ENCODE results near the gene DLX2. TPM values are rescaled to one million over a fixed set of nuclear protein-coding genes. Genes with fewer than 3 reads are reported as not detected.
A peak's percentile ranks its signal among the peaks of the same experiment; 100 is the strongest.

Gene DLX2
- polyA plus RNA-seq, 1 donor from 2014 or later = 7.7 TPM

DNA sequence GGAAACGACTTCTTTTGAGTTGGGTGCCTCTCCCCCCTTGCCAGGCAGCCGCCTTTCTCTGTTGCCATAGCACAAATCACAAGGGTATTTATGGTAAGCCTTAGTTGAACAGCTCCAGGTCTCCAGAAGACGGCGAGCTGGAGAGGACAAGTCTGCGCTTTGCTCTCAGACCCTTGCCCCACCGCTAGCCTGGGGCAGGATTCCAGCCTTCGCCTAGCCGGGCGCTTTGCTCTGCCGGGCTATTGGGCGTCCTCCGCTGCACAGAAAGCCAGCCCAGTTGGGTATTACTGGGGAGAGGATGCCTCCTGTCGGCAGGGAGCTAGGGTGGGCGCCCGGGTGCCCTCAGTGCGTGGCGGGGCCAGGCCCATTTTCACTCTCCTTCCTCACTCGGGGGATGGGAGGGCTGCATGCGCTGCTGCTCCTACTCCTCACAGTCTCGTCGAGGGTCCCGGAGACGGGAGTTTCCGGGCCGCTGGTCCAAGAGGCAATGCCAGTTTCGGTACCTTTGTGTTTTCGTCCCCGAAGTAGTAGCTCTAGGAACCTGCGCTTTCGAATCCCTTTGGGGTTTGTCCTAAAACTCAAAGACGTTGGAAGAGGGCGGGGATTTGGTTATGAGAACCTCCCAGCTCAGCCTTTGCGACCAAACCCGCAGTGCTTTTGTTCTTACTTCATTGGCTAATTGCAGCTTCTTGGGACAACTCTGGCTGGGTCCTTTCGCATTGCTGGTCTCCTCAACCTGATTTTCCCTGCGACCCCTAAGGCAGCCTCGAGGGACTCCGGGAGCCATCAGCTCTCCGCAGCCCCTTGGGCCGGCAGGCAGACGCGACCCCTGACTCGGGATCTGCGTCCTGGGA, 3.6 kb upstream of the DLX2 start:
- peaks cover 12% of the 10 kb centered on the region for H3K79me2 ChIP-seq (replicated peaks; ENCODE audit: insufficient read depth, low read length)
- no peaks in the 10 kb centered on the region for H3K9me3 ChIP-seq (ENCODE audit: low read length)
- no peaks in the 10 kb centered on the region for H3K9me2 ChIP-seq (ENCODE audit: insufficient read depth, low read length)
- H2AFZ ChIP-seq (ENCODE audit: low read depth, low read length) = no peak overlapping the region
- no peaks in the 10 kb centered on the region for H3F3A ChIP-seq (ENCODE audit: insufficient read depth, low read length, poor library complexity, severe bottlenecking)
- no peaks in the 10 kb centered on the region for H3K36me3 ChIP-seq (ENCODE audit: insufficient read depth, low read length)
- peaks cover 56% of the 10 kb centered on the region for H3K27me3 ChIP-seq (ENCODE audit: insufficient read depth, low read depth, low read length)
- no peak overlapping the region for H3K4me2 ChIP-seq (ENCODE audit: low read length)
- TF ChIP-seq POLR2AphosphoS5 (IDR thresholded peaks at IDR 0.05) (peak; percentile 41), MXI1 (conservative IDR thresholded peaks at IDR 0.05; ENCODE audit: poor library complexity, severe bottlenecking) (no peak), EP300 (conservative IDR thresholded peaks at IDR 0.05; ENCODE audit: poor library complexity, severe bottlenecking) (no peak), RAD21 (conservative IDR thresholded peaks at IDR 0.05) (peak; percentile 17), EZH2 (IDR thresholded peaks at IDR 0.05; ENCODE audit: borderline replicate concordance, insufficient read depth, low read length, poor library complexity, severe bottlenecking) (peak; percentile 66), SMC3 (conservative IDR thresholded peaks at IDR 0.05; ENCODE audit: poor library complexity) (no peak)
- TF ChIP-seq, protein P1, sequence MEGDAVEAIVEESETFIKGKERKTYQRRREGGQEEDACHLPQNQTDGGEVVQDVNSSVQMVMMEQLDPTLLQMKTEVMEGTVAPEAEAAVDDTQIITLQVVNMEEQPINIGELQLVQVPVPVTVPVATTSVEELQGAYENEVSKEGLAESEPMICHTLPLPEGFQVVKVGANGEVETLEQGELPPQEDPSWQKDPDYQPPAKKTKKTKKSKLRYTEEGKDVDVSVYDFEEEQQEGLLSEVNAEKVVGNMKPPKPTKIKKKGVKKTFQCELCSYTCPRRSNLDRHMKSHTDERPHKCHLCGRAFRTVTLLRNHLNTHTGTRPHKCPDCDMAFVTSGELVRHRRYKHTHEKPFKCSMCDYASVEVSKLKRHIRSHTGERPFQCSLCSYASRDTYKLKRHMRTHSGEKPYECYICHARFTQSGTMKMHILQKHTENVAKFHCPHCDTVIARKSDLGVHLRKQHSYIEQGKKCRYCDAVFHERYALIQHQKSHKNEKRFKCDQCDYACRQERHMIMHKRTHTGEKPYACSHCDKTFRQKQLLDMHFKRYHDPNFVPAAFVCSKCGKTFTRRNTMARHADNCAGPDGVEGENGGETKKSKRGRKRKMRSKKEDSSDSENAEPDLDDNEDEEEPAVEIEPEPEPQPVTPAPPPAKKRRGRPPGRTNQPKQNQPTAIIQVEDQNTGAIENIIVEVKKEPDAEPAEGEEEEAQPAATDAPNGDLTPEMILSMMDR (IDR thresholded peaks at IDR 0.05; ENCODE audit: poor library complexity, severe bottlenecking) = peak; percentile 55
- H4K20me1 ChIP-seq (ENCODE audit: insufficient read depth) = peaks cover 6% of the 10 kb centered on the region
- no peak overlapping the region for H3K27ac ChIP-seq (ENCODE audit: low read length)
- H3K4me3 ChIP-seq (ENCODE audit: low read length) = peak overlapping the region; percentile 51
- no peak overlapping the region for H3K9ac ChIP-seq (ENCODE audit: low read length)

DNA sequence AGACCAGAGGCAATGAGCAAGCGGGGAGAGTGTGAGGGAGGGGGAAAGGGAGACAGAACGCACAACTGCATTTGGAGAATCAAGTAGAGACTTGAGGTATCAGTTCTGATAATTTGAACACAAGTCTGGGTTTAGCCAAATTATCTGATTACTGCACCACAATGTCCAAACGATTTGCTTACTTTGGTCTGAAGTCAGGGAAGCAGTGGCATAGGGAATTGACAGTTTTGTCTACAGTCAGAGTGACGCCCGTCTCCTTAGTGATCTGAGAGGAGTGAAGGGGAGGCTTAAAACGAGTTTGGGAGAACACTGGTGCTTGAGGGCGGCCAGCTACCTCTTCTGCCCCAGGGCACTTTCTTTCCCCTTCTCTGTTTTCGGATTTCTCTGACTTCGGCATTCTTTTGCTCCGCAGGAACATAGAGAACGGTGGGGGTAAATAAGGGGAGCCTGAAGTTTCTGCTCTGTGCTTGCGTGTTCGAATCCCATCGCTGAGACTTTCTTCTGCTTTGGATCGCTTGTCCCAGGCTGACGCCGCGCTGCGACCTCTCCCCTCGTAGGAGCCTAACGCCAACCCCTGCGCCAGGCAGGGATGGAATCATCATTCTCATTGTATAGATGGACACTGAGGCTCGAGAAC, 2.9 kb upstream of the DLX2 start:
- Histone ChIP-seq H2AFZ (ENCODE audit: low read depth, low read length) (no peak overlapping the region), H3K27me3 (ENCODE audit: insufficient read depth, low read depth, low read length) (peaks cover 56% of the 10 kb centered on the region), H3K79me2 (replicated peaks; ENCODE audit: insufficient read depth, low read length) (peaks cover 19% of the 10 kb centered on the region), H3K27ac (ENCODE audit: low read length) (no peak overlapping the region), H3K4me2 (ENCODE audit: low read length) (no peak overlapping the region), H3K9ac (ENCODE audit: low read length) (no peak overlapping the region), H3K9me2 (ENCODE audit: insufficient read depth, low read length) (no peaks in the 10 kb centered on the region), H3K9me3 (ENCODE audit: low read length) (no peaks in the 10 kb centered on the region), H3F3A (ENCODE audit: insufficient read depth, low read length, poor library complexity, severe bottlenecking) (no peaks in the 10 kb centered on the region), H3K36me3 (ENCODE audit: insufficient read depth, low read length) (no peaks in the 10 kb centered on the region), H4K20me1 (ENCODE audit: insufficient read depth) (peaks cover 14% of the 10 kb centered on the region), H3K4me3 (ENCODE audit: low read length) (peak overlapping the region; percentile 51)
- TF ChIP-seq TAF1 (IDR thresholded peaks at IDR 0.05; ENCODE audit: low read depth) = no peak

DNA sequence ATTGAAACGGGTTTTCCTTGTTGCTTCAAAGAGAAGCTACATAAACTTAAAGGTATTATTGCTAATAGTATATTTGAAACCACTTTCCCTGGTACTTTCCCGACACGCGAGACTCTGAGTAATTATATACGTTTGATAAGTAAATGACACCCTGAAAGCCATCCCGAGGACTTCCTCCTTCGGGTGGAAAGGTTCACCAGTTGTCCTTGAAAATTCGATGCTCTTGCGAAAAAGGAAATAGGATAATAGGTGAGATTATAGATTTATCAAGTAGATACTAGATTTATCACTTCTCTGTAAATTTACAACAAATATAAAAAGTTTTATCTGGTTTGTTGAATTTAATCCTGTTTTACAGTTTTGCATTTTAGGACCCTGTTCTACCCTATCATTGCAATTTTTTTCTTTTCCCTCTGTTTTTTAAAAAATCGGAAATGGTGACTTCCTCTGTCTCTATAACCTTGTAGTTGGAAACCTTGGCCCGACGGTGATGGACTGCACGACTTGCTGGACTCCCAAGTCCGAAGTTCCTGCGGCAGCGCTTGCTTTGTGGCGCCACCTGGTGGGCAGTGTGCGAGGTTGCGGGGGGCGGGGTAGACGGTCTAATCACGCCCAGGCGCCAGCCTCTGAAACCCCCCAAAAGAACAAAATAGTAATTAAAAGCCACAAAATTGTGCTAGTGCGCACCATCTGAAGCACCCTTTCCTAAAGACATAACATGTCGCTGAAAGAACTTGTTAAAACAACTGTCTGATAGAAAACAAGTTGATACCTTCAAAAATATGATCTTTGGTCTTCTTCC, 972 bp upstream of the DLX2 start:
- peaks cover 38% of the 10 kb centered on the region for H3K79me2 ChIP-seq (replicated peaks; ENCODE audit: insufficient read depth, low read length)
- H4K20me1 ChIP-seq (ENCODE audit: insufficient read depth) = peaks cover 19% of the 10 kb centered on the region
- peaks cover 41% of the 10 kb centered on the region for H3K27me3 ChIP-seq (ENCODE audit: insufficient read depth, low read depth, low read length)
- H3K9me2 ChIP-seq (ENCODE audit: insufficient read depth, low read length) = no peaks in the 10 kb centered on the region
- no peaks in the 10 kb centered on the region for H3K9me3 ChIP-seq (ENCODE audit: low read length)
- H3K36me3 ChIP-seq (ENCODE audit: insufficient read depth, low read length) = no peaks in the 10 kb centered on the region
- H3K9ac ChIP-seq (ENCODE audit: low read length) = peak overlapping the region; percentile 92
- TF ChIP-seq RAD21 (conservative IDR thresholded peaks at IDR 0.05) = peak; percentile 83
- TF ChIP-seq MXI1 (conservative IDR thresholded peaks at IDR 0.05; ENCODE audit: poor library complexity, severe bottlenecking) = no peak
- TF ChIP-seq, protein P1 (IDR thresholded peaks at IDR 0.05; ENCODE audit: poor library complexity, severe bottlenecking) = peak; percentile 89
- TF ChIP-seq, protein P2, sequence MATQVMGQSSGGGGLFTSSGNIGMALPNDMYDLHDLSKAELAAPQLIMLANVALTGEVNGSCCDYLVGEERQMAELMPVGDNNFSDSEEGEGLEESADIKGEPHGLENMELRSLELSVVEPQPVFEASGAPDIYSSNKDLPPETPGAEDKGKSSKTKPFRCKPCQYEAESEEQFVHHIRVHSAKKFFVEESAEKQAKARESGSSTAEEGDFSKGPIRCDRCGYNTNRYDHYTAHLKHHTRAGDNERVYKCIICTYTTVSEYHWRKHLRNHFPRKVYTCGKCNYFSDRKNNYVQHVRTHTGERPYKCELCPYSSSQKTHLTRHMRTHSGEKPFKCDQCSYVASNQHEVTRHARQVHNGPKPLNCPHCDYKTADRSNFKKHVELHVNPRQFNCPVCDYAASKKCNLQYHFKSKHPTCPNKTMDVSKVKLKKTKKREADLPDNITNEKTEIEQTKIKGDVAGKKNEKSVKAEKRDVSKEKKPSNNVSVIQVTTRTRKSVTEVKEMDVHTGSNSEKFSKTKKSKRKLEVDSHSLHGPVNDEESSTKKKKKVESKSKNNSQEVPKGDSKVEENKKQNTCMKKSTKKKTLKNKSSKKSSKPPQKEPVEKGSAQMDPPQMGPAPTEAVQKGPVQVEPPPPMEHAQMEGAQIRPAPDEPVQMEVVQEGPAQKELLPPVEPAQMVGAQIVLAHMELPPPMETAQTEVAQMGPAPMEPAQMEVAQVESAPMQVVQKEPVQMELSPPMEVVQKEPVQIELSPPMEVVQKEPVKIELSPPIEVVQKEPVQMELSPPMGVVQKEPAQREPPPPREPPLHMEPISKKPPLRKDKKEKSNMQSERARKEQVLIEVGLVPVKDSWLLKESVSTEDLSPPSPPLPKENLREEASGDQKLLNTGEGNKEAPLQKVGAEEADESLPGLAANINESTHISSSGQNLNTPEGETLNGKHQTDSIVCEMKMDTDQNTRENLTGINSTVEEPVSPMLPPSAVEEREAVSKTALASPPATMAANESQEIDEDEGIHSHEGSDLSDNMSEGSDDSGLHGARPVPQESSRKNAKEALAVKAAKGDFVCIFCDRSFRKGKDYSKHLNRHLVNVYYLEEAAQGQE (IDR thresholded peaks at IDR 0.05; ENCODE audit: borderline replicate concordance) = no peak
- peak; percentile 92 for TF ChIP-seq SMC3 (conservative IDR thresholded peaks at IDR 0.05; ENCODE audit: poor library complexity)
- peak; percentile 24 for TF ChIP-seq POLR2AphosphoS5 (IDR thresholded peaks at IDR 0.05)
- no peaks in the 10 kb centered on the region for H3F3A ChIP-seq (ENCODE audit: insufficient read depth, low read length, poor library complexity, severe bottlenecking)
- H3K27ac ChIP-seq (ENCODE audit: low read length) = no peak overlapping the region
- no peak overlapping the region for H2AFZ ChIP-seq (ENCODE audit: low read depth, low read length)
- peak overlapping the region; percentile 82 for H3K4me2 ChIP-seq (ENCODE audit: low read length)
- H3K4me3 ChIP-seq (ENCODE audit: low read length) = peak overlapping the region; percentile 85

All from neural cell (in vitro differentiated cells).